Esophagus muscularis mucosa (tissue), 3 donors: ENCODE data around the gene SUPT3H.

ENCODE experiments used
- POLR2A ChIP-seq: fragments of 450-650 bp; IDR thresholded peaks from one replicate; pipeline ENCODE4 v1.6.1; 2017; ENCODE audit warnings: antibody characterized with exemption, moderate library complexity, mild to moderate bottlenecking, low read depth
- POLR2AphosphoS5 ChIP-seq, 2 donors: sonication (generic); formaldehyde crosslinking; IDR thresholded peaks; one replicate each; pipeline ENCODE4 v1.6.1; 2017; ENCODE audit warnings: antibody characterized with exemption in 2 of 2
- TF ChIP-seq, protein P1 (sequence below), 3 experiments: fragments of 200-600 bp in 2 of 3; fragments of 450-650 bp in 1 of 3; sonication (generic) in 2 of 3; IDR thresholded peaks; one replicate each; pipeline ENCODE4 v1.5.1; 2017 to 2019; ENCODE audit warnings: antibody characterized with exemption in 3 of 3, mild to moderate bottlenecking in 2 of 3, moderate library complexity in 1 of 3

DNA sequence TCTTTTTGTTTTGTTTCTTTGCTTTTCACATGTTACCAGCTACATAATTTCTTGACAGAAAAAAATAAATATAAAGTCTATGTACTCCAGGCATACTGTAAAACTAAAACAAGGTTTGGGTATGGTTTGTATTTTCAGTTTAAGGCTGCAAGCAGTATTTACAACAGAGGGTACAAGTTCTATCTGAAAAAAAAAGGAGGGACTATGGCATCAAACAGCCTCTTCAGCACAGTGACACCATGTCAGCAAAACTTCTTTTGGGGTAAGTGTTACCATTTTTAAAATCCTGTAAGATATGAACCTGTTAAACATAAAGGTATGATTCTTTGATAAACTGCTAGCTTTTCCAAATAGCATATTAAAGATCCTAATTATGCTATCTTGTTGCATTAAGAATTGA lies 49.2 kb downstream of the SUPT3H start:
- TF ChIP-seq, protein P1, sequence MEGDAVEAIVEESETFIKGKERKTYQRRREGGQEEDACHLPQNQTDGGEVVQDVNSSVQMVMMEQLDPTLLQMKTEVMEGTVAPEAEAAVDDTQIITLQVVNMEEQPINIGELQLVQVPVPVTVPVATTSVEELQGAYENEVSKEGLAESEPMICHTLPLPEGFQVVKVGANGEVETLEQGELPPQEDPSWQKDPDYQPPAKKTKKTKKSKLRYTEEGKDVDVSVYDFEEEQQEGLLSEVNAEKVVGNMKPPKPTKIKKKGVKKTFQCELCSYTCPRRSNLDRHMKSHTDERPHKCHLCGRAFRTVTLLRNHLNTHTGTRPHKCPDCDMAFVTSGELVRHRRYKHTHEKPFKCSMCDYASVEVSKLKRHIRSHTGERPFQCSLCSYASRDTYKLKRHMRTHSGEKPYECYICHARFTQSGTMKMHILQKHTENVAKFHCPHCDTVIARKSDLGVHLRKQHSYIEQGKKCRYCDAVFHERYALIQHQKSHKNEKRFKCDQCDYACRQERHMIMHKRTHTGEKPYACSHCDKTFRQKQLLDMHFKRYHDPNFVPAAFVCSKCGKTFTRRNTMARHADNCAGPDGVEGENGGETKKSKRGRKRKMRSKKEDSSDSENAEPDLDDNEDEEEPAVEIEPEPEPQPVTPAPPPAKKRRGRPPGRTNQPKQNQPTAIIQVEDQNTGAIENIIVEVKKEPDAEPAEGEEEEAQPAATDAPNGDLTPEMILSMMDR (IDR thresholded peaks at IDR 0.05), result no peak
- TF ChIP-seq POLR2A (no peak), POLR2AphosphoS5 (IDR thresholded peaks at IDR 0.05) (no peak)
